Left ventricle myocardium inferior (tissue), 1 donor: ENCODE results near the gene NOLC1. TPM values are rescaled to one million over a fixed set of nuclear protein-coding genes. Genes with fewer than 3 reads are reported as not detected.

Experiments used
- DNase-seq: peaks from one replicate; pipeline ENCODE4 v3.0.0-alpha.2; 2020
- H3K27ac ChIP-seq: fragments of 200-600 bp; replicated peaks from 2 replicates; pipeline ENCODE4 v1.8.0; 2021
- H3K27me3 ChIP-seq: fragments of 200-600 bp; 2 replicates; pipeline ENCODE4 v1.8.0; 2021; ENCODE audit warnings: low read depth
- H3K36me3 ChIP-seq: fragments of 200-600 bp; 2 replicates; pipeline ENCODE4 v1.8.0; 2021
- H3K4me1 ChIP-seq: fragments of 200-600 bp; 2 replicates; pipeline ENCODE4 v1.8.0; 2021
- H3K4me3 ChIP-seq: fragments of 200-600 bp; 2 replicates; pipeline ENCODE4 v1.8.0; 2021; ENCODE audit warnings: mild to moderate bottlenecking, moderate library complexity
- H3K9me3 ChIP-seq: fragments of 200-600 bp; replicated peaks from 2 replicates; pipeline ENCODE4 v1.8.0; 2021
- intact Hi-C: fragments of 100-400 bp; cut with micrococcal nuclease; formaldehyde crosslinking; loops from one replicate; pipeline ENCODE4 v1.11.0; 2022
- total RNA-seq: library from RNA; stranded (reverse); fragmentation: NEBNext Ultra II Directional; extraction: Animal tissue kit (Norgen Biotek cat#: 25700); gene quantifications from one replicate; pipeline ENCODE4 v1.2.1, GENCODE V29; 2021
- TF ChIP-seq, protein P1 (sequence below): fragments of 200-600 bp; IDR thresholded peaks from 2 replicates; pipeline ENCODE4 v1.8.0; 2021; ENCODE audit warnings: antibody characterized with exemption, mild to moderate bottlenecking, borderline replicate concordance
- donor health status: DM: no; HTN: yes; CAD: no; lungs with severe emphysema.

NOLC1 gene
- total RNA-seq, 1 donor from 2014 or later, result 28.3 TPM

DNA sequence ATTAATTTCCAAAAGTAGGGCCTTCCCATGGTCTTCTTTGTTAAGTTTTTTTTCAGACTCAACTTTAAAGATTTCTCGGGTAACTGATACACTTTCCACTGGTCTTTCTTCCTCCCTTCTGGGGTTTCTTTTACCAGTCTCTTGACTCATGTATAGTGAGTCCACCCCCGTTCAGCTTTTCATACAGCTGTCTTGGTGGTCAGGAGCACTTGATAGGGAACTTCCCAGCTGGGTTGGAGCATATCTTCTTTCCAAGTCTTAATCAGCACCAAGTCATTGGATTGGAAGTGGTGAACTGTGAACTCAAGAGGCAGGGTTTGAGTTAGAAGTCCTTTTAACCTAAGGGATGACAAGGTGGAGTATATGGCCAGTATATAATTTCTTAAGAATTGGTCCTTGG is 44.7 kb downstream of the NOLC1 start:
- intact Hi-C loops, result no loop called here
- Histone ChIP-seq H3K27ac (no peak overlapping the region), H3K36me3 (no peaks in the 10 kb centered on the region), H3K27me3 (no peaks in the 10 kb centered on the region), H3K4me3 (no peak overlapping the region), H3K4me1 (no peaks in the 10 kb centered on the region), H3K9me3 (no peaks in the 10 kb centered on the region)
- no peak for DNase-seq
- TF ChIP-seq, protein P1, sequence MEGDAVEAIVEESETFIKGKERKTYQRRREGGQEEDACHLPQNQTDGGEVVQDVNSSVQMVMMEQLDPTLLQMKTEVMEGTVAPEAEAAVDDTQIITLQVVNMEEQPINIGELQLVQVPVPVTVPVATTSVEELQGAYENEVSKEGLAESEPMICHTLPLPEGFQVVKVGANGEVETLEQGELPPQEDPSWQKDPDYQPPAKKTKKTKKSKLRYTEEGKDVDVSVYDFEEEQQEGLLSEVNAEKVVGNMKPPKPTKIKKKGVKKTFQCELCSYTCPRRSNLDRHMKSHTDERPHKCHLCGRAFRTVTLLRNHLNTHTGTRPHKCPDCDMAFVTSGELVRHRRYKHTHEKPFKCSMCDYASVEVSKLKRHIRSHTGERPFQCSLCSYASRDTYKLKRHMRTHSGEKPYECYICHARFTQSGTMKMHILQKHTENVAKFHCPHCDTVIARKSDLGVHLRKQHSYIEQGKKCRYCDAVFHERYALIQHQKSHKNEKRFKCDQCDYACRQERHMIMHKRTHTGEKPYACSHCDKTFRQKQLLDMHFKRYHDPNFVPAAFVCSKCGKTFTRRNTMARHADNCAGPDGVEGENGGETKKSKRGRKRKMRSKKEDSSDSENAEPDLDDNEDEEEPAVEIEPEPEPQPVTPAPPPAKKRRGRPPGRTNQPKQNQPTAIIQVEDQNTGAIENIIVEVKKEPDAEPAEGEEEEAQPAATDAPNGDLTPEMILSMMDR, result no peak

DNA sequence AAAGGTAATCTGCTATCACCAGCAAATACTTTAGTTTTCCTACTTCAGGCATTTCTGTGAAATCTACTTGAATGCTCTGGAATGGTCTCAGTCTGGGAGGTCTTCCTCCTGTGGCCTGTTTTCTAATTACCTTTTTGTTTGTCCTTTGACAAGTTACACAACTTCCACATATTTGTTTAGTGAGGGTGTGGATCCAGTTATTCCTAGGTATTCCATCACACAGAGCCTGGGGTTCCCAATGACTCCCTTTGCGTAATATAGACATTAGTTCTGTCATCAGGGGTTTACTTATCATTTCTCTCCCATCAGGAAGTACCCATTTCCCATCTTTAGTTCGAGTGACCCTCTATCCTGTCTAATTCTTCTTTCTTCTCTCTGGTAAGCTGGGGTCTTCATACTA is 45.8 kb downstream of the NOLC1 start:
- Histone ChIP-seq H3K4me3 (no peak overlapping the region), H3K9me3 (no peaks in the 10 kb centered on the region), H3K4me1 (no peaks in the 10 kb centered on the region), H3K27me3 (no peaks in the 10 kb centered on the region), H3K27ac (no peak overlapping the region), H3K36me3 (no peaks in the 10 kb centered on the region)
- TF ChIP-seq, protein P1, result no peak
- no peak for DNase-seq
- intact Hi-C loops, result no loop called here

DNA sequence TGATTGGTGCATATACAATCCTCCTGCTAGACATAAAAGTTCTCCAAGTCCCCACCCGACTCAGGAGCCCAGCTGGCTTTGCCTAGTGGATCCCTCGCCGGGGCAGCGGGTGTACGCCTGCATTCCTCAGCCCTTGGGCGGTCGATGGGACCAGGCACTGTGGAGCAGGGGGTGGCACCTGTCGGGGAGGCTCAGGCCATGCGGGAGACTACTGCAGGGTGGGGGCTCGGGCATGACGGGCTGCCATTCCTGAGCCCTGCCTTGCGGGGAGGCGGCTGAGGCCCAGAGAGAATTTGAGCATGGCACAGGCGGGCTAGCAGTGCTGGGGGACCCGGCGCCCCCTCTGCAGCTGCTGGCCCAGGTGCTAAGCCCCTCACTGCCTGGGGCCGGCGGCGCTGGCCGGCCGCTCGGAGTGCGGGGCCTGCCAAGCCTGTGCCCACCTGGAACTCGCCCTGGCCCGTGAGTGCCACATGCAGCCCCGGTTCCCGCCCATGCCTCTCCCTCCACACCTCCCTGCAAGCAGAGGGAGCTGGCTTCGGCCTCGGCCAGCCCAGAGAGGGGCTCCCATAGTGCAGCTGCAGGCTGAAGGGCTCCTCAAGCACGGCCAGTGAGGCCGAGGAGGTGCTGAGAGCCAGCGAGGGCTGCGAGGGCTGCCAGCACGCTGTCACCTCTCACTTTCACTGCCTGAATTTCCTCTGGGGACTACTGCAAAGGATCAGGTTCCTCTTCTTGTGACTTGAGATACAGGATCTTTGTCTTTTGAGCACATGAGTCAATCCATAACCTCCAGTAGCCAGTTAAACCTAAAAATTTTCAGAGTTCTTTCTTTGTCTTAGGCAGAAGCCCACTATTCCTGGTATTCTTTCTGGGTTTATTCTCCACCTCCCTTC is 48.8 kb downstream of the NOLC1 start:
- no peaks in the 10 kb centered on the region for H3K36me3 ChIP-seq
- no peak for DNase-seq
- H3K4me1 ChIP-seq, result no peaks in the 10 kb centered on the region
- TF ChIP-seq, protein P1, result no peak
- H3K9me3 ChIP-seq, result peaks cover 14% of the 10 kb centered on the region
- no peak overlapping the region for H3K27ac ChIP-seq
- no peak overlapping the region for H3K4me3 ChIP-seq
- no peaks in the 10 kb centered on the region for H3K27me3 ChIP-seq
- intact Hi-C loops, result no loop called here

DNA sequence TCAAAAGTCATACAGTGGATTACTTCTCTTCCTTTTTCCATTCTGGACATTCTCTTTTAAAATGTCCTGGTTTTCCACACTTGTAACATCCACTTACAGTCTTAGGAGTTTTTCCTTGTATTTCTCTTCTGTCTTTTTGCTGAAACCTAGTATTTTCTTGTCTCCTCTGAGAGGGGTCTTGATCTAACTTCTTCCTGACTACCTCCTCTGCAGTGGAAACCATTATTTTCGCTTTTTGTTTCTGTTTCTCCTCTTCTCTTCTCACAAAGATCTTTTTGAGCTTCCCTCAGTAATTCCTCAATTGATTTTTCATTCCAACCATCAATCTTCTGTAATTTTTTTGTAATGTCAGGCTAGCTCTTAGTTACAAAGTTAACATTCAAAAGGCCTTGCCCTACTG is 50.2 kb downstream of the NOLC1 start:
- DNase-seq, result no peak
- intact Hi-C loops, result no loop called here

DNA sequence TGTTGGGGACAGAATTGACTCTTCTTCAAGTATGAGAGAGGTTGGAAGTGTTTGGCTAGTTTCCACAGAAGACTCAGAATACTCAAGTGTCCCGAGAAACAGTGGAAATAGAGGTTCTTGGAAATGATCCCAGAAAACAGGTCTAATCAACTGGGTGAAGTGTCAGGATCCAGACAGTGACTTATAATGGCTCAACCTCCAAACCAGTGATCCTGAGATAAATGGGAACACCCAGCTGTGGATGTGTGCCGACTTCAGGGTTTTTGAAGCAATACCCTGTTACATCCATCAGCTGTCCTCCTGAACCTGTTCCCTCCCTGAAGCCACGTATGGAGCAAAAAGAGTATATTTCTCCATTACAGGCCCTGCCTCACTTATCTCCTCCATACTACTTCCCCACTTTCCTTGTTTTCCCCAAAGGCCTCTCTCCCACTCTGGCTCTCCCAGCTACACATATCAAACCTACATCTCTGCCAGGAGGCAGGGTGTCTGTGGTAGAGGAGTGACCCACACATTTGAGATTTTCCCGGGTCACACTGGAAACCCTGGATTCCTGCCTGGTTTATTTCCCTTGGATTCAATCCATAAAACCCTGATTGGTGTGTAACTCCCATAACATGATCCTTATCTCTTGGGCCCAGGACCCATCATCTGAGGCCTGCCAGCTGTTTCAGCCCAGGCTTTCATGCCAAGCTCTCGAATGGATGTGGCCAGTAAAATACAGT is 56.3 kb downstream of the NOLC1 start:
- intact Hi-C loops, result no loop called here
- H3K36me3 ChIP-seq, result no peaks in the 10 kb centered on the region
- H3K4me1 ChIP-seq, result peaks cover 16% of the 10 kb centered on the region
- TF ChIP-seq, protein P1, result no peak
- no peak overlapping the region for H3K27ac ChIP-seq
- H3K4me3 ChIP-seq, result no peak overlapping the region
- no peaks in the 10 kb centered on the region for H3K27me3 ChIP-seq
- DNase-seq, result no peak
- H3K9me3 ChIP-seq, result peaks cover 14% of the 10 kb centered on the region

More for the DNA sequence above, 50.2 kb downstream of the NOLC1 start:
- Histone ChIP-seq H3K9me3 (peaks cover 14% of the 10 kb centered on the region), H3K27me3 (no peaks in the 10 kb centered on the region), H3K36me3 (no peaks in the 10 kb centered on the region), H3K27ac (no peak overlapping the region), H3K4me3 (no peak overlapping the region), H3K4me1 (peaks cover 2% of the 10 kb centered on the region)
- TF ChIP-seq, protein P1, result no peak
